GM18867 (cell line): ENCODE measurements around the gene ACSM3.
"Not testable (repeated sequence)": the region's sequence is repeated elsewhere in the genome, so short reads cannot be mapped to it uniquely, and the experiment has no call there.

Source experiments
- ATAC-seq: cut with Tn5 transposase; IDR thresholded peaks from one replicate; pipeline ENCODE4 v1.9.1; 2021; ENCODE audit warnings: mild to moderate bottlenecking, moderate library complexity; ENCODE audit not compliant: unreplicated experiment

Gene ACSM3

DNA sequence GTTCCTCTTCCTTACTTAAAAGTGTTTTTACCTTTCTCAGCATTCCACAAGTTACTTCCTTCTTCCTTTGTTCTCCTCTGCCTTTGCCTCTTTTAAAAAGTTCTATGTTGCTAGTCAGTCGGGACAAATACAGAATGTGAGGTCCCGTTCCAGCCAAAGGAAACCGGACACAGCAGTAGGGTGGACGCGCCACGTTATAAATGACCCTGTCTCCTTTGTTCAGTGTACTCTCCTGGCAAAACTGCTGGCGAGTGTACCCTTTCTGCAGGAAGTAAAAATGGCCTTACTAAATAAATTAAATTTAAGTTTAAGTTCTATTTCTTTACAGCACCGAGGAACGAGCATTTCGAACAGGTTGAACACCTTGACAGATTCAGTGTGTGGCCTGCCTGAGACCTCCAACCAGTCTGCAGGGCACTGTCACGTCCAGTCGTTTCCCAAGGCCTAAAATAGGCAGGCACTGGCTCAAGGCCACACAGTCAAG is 41.9 kb downstream of the ACSM3 start:
- not testable (repeated sequence) for ATAC-seq

DNA sequence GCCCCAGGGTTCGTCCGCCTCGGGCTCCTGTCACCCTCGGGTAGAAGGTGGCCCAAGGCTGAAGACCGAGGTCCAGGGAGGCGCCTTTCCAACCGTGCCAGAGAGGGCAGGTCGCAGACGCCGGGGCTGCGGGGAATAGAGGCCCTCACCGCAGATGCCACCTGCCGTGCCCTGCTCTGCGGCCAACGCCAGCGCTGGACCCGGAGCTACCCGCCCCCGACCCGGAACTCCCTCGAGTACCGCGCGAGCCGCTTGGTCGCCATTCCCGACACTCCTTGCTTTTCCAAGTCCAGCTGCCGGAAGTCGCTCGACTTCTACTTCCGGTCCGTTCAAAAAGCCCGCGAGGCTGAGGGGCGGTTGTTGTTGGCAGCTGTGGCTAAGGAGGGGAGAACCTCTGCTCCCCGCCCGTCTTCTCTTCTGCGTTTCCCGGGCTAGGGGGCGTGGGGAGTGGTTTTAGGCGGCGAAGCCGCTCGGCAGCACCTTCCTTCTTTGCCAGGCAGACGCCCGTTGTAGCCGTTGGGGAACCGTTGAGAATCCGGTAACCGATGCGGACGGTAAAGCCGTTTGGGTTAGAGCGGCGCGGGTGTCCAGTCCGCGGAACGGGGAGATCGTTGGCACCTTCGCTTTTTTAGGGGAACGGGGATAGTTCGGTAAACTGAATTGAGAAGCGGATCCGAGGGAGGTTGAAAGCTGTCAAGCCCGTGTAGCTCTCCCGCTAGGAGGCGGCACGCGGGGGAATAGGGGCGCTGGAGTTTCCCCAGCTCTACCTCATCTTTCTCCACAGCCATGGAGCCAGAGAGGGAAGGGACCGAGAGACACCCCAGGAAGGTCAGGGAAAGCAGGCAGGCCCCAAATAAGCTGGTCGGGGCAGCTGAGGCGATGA is 42.6 kb downstream of the ACSM3 start, which contains the start of the genes ERI2 and REXO5:
TSS of gene ERI2 (minus strand) at position 305 of the 883 bp plus-strand sequence. CDS start at position 263, 42 bp downstream.
TSS of gene REXO5 (plus strand) at position 360 of the 883 bp plus-strand sequence. CDS start at position 787, 427 bp downstream.
- peak; percentile 79 for ATAC-seq

DNA sequence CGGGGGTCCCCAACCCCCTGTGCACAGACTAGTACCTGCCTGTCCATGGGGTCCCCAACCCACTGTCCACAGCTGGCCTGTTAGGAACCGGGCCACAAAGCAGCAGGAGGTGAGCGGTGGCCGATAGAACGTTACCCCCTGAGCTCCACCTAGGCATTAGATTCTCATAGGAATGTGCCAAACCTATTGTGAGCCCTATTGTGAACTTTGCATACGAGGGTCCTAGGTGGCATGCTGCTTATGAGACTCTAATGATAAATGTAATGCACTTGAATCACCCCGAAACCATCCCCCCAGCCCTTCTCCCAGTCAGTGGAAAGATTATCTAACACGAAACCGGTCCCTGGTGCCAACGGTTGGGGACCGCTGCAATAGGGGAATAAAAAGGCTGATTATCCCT is 44.0 kb downstream of the ACSM3 start:
- no peak for ATAC-seq

- no peak for ATAC-seq
These were observed 48.1 kb downstream of the ACSM3 start for GRCh38 chr16:20811889-20812439.

- no peak for ATAC-seq
These were observed 48.7 kb downstream of the ACSM3 start for GRCh38 chr16:20812510-20812909.

DNA sequence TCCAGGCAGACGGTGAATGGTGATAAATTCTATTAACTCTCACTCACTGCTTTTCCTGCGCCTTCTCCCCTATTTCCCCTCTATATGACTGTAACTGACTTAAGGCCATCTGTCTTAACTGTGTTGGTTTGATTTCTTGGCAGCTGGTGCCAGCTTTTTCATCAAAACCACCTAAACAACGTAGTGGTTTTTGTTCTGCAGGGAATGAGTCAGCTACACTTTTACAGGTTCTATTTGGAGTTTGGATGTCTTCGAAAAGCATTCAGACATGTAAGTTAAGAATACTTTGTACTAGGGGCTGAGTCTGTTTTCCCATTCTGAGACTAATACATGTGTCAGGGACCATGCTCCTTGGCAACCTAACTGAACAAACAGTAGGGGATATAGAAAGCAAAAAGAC is 51.0 kb downstream of the ACSM3 start:
- no peak for ATAC-seq

DNA sequence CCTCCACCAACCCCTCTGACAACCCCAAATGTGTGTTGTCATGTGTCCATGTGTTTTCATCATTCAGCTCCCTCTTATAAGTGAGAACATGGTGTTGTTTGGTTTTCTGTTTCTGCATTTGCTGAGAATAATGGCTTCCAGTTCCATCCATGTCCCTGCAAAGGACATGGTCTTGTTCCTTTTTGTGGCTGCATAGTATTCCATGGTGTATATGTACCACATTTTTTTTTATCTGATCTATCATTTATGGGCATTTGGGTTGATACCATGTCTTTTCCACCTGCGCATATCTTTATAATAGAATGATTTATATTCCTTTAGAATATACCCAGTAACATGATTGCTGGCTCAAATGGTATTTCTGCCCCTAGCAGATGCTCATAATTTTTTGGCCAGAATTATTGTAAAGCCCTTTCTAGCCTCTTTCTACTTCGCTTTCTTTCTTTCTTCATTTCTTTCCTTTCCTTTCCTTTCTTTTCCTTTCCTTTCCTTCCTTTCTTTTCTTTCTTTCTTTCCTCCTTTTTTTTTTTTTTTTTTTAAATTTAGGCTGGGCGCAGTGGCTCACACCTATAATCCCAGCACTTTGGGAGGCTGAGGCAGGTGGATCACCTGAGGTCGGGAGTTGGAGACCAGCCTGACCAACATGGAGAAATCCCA is 55.2 kb downstream of the ACSM3 start:
- ATAC-seq = no peak

GRCh38 chr16:20821682-20822081 is 57.9 kb downstream of the ACSM3 start:
- no peak for ATAC-seq

DNA sequence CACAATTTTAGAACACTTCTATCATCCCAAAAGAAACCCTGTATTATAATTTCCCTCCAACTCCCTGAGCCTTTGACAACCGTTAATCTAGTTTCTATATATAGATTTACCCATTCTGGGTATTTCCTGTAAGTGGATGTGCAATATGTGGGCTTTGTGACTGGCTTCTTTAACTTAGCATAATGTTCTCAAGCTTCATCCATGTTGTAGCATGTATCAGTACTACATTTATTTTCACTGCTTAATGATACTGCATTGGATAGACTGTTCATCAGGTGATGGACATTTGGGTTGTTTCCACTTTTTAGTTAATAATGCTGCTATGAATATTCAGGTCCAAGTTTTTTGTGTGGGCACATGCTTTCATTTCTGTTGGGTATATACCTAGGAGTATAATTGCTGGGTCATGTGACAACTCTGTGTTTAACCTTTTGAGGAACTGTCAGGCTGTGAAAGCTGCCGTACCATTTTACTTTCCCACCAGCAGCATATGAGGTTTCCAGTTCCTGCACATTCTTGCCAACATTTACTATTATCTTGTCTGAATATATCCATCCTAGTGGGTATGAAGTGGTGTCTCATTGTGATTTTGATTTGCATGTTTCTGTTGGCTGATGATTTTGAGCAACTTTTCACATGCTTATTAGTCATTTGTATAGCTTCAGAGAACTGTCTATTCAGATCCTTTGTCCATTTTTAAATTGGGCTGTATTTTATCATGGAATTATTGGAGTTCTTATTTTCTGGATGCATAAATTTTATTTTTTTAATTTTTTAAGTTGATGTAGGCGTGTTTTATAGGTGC is 58.9 kb downstream of the ACSM3 start:
- ATAC-seq = no peak

- no peak for ATAC-seq
These were observed 62.3 kb downstream of the ACSM3 start for GRCh38 chr16:20826039-20826566.

DNA sequence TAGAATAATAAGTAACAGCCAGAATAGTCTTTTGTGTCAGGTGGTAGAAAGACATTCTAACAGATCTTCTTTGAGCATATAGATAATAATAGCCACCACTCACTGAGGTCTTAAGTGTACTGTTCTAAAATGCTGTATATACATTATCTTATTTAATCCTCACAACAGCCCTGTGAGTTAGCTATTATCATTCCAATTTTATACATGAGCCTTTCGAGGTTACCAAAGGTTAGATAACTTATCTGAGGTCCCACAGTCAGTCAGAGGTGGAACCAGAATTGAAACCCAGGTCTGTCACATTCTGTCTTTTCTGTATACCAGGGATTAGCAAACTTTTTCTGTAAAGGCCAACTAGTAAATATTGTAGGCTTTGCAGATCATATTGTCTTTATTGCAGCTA is 65.7 kb downstream of the ACSM3 start:
- ATAC-seq = no peak

DNA sequence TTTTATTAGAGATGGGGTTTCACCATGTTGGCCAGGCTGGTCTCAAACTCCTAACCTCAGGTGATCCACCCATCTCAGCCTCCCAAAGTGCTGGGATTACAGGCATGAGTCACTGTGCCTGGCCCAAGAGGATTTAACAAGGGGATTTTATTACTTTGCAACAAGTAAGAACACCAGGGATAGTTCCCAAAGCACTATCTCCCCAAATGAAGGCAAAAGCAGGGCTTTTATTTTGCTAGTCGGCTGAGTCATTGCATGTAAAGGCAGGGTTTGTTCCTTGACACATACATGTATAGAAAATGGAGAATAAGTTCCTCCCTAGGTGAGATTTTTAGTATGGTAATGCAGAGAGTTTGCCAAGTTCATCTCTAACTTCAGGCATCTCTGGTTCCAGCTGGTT is 66.6 kb downstream of the ACSM3 start:
- no peak for ATAC-seq

DNA sequence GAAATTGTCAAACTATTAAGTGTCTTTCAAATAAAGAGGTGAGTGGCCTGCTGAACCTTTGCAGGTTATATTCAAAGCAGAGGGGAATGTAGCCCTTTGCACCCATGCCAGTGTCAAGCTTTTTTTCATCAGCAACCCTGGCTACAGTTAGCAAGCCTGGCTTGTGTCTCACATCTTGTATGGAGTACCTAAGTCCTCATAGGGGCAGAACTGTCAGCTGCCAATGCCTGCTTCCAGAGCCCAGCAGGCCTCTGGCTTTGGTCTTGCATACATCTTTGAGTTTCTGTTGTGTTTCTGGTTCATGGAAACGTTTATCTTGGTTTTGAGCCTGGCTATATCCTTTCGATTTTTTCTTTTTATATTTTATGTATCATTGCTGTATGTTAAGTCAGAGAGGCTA is 69.3 kb downstream of the ACSM3 start:
- no peak for ATAC-seq

- peak; percentile 67 for ATAC-seq
These were observed 74.4 kb downstream of the ACSM3 start for GRCh38 chr16:20838240-20838639.

- no peak for ATAC-seq
These were observed 75.7 kb downstream of the ACSM3 start for GRCh38 chr16:20839504-20839903.

DNA sequence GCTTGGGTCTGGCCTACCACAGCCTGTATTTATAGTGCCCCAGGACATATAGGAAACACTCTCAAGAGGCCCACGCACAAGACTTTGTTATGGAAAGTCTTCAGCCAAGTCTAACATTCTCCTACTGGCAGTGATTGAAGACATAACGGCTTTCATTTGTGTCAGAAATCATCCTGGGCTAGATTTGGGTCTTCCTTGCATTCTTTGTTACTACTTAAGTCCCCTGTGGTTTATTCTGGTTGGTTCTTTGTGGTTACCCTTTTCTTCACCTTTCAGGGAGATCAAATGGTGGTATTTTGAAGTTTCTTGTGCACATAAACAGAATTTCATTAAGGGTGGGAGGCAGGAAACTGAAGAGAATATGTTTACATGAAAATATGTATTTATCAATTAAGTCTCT is 80.2 kb downstream of the ACSM3 start:
- ATAC-seq = no peak

DNA sequence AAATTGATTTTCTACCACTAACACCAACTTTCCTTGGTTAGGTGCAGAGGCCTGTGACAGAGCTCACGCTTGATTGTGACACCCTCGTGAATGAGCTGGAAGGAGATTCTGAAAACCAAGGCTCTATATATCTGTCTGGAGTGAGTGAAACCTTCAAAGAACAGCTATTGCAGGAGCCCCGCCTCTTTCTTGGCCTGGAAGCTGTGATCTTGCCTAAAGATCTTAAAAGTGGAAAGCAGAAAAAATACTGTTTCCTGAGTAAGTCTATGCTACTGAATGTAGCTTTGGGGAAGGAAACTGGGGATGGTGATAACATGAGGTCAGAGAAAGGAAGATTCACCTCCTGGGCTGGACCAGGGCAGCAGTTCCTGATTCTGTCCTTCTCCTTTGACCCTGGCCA is 80.8 kb downstream of the ACSM3 start:
- no peak for ATAC-seq

DNA sequence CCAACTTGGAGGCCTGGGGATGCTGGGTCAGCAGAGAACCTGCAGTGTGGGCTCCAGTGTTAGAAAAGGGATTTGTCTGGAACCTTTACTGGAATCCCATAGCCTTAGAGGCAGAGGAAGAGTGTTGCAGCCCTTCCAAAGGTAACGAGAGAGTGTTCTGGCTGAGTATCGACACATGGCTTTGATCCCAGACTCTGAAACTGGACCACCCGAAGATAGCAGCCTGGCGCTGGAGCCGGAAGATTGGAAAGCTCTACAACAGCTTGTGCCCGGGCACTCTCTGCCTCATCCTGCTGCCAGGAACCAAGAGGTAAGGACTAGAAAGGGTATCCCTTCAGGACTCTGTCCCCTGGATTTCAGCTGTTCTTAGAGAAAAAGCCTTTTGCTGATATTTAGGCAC is 82.2 kb downstream of the ACSM3 start:
- ATAC-seq = no peak

DNA sequence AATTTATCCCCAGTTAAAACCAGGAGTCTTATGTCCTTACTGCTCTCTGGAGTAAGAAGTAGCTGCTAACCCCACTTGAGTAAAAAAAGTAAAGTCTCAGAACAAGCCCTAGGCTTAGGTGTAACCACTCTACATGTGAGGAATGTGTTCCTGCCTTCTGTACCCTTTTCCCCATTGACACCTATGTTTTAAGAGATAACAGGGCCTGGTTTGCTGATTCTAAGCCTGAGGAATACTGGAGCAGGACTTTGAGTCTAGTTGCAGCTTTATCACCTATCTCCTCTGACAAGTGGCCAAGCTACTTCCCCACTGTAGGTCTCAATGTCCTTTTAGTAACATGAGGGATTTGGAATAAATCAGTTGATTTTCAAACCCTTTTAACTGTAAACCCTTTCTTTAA is 82.7 kb downstream of the ACSM3 start:
- ATAC-seq = no peak
